NCI-H345 treated with DMSO at 0.1 percent for 48 hours (cell line): ENCODE results near the gene WWOX.

Experiments used
- DNase-seq: peaks from one replicate; lab custom pipeline; 2025; ENCODE audit not compliant: unreplicated experiment; lab: John Stamatoyannopoulos, UW

The WWOX gene

DNA sequence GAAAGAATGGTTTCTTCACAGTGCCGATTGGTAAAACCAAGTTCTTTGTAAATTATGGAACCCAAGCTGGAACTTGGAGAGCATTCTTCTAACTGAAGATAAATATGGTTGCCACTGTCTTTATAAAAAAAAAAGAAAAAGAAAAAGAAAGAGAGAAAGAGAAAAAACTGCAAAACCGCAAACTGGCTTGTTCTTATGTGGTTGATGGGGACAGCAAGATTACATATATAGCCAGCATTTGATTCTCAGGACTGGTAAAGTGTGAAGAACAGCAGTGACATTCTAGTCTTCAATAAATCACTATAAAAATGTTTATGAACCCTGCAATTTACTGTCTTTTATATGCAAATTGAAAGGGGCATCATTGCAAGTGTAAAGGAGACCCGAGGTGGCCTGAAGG is 896.0 kb downstream of the WWOX start:
- no peak for DNase-seq

DNA sequence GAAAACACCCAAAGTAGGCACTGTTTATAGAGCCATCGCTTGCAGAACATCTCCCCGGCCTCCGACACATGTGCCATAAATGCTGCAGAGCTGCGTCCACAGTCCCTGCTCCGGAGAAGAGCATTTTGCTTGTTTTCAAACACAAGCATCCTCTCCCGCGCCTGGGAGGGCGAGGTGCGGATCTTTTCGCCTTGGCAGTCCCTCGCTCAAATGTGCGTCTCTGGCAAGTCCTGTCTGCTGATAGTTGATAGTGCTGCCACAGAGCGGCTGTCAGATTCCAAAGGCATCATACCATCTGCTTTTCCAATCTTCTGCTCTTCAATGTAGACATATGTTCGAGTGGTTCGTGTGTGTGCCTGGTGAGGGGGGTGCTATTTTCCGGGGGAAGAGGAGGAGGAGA is 897.3 kb downstream of the WWOX start:
- DNase-seq = no peak

- DNase-seq = no peak
Measured at GRCh38 chr16:78998879-78999278, 899.4 kb downstream of the WWOX start.

DNA sequence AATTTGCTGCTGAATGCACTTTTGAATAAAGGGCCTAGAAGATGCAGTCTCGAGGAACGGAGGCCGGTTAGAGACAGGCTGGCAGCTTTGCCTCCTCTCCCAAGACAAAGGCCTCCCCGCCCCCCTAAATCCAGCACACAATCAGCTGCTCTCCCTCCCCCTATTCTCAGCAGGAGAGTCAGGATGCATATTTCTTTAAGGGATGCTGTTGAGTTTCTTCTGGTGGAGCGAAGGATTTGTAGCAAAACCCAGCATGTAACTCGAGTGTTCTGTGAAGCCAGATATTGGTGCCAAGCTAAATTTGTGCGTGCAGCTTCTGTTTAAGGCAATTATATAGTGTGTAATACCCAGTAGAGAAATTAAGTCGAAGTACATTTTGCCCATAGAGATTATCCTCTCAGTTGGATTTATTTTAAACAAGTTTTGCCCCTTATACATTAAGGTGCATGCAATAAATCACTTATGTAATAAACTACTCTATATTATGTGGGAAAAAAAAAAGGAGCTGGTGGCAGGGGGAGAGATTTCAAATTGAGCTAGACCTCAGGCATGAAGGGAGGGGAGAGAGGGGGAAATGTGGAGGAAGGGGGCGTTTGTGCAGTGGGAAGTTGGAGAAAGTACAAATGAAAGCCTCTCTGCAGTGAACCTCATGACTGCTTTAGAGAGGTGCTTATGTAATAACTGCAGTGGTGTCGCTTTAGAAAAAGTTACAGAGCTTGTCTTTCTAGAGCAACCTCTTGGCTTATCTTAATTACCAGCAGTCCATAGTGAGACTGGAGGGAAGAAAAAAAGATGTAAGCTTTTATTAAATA is 901.9 kb downstream of the WWOX start:
- no peak for DNase-seq

DNA sequence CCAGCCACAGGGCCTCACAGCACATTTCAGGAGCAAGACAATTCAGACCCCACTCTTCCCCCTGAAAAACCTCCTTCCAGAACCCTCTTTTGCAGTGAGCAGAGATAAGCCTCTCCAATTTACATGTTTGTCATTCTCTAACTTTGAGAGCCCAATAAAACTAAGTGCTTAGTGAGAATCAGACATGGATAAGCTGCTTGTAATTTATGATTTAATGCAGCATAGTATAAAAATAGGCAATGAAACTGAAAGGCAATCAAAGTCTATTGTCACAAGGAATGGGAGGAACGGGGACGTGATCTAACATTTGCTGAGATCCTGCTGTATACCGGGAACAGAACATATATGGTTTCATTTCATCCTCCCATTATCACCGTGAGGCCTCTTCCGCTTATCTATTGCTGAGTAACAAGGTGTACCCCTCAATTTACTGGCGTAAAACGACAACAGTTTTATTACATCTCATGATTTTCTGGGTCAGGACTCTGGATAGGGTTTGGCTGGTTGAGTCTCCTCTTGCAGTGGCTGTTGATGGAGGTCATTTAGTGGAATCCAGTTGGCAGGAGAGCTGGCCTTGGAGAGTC is 903.7 kb downstream of the WWOX start:
- DNase-seq = no peak

GRCh38 chr16:79004309-79004708 is 904.9 kb downstream of the WWOX start:
- DNase-seq = no peak

GRCh38 chr16:79005096-79005495 is 905.6 kb downstream of the WWOX start:
- no peak for DNase-seq

- no peak for DNase-seq
Measured at GRCh38 chr16:79006206-79006605, 906.8 kb downstream of the WWOX start.

GRCh38 chr16:79006765-79007164 is 907.3 kb downstream of the WWOX start:
- no peak for DNase-seq

DNA sequence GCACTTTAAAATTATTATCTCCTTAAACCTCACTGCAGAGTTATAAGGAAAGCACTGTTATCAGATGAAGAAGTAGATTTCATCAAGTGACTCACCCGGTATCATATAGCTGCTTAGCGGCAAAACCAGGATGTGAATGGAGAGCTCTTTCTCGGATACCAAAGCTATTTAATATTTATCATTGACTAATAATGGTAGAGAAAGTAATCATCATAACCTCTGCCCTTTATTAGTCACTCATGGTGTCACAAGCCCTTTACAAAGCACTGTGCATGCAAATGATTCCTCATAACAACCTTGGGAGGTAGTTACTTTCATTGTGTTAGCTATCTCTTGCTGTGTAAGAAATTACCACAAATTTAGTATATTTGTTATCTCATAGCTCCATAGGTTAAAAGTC is 908.2 kb downstream of the WWOX start:
- no peak for DNase-seq

DNA sequence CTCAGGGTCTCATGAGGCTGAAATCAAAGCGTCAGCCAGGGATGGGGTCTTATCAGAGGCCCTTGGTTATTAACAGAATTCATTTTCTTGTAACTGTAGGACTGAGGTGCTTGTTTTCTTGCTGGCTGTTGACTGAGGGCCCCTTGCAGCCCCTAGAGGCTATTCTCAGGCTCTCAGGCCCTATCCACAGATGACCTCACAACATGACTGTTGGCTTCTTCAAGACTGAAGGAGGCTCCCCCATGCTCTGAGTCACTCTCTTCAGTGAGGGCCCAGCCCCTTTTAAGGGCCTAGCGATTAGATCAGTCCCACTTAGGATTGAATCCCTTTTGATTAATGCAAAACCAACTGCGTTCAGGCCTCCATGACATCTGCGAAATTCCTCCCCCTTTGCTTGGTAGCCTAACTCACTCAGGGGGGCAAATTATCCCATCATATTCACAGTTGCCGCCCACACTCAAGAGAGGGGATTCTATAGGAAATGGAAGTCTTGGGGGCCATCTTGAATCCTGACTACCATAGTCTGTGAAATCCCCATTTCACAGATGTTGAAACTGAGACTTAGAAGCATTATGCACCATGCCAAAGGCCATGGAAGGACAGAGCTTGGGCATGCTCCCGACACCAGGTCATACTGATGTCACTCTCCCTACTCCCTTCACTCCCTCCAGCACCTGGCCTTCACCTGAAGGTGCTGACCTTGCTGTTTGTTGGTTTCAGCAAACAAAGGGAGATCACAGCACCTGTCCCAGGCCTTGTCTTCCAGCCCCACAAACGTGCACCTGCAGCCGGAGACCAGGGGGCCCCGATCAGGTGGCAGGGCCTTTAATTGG is 908.8 kb downstream of the WWOX start:
- no peak for DNase-seq

DNA sequence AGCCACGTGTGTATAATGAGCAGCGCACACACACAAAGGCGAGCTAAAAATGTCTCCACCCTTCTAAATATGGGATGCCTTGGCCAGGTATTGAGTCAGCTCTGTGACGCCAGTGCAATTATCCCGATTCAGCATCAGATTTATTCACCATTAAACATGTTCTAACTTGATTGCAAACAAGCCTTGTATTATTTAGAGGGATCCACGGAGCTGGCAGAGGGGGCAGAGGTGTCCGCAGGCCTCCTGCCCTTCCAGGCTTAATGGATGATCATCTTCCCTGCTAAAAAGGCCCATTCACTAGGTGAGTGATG is 909.4 kb downstream of the WWOX start:
- peak; percentile 64 for DNase-seq

DNA sequence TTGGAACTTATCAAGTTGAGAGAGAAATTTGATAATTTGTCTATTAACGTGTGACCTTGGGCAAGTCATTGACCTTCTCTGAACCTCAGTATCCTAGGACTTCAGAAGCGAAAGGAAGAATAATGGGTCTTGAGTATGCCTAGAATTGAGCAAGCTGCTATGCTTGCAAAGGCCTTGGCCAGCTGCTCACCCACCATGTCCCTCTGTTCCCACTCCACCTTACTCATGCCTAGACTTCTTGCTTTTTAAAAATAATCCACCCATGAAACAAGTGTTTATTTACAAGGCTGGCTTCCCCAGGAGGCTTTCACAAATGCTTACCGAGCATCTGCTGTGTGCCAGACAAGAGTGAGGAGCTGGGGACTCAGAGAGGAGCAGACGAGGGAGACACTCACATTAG is 910.4 kb downstream of the WWOX start:
- DNase-seq = peak; percentile 67

GRCh38 chr16:79011282-79011681 is 911.8 kb downstream of the WWOX start:
- DNase-seq = no peak

- DNase-seq = no peak
Measured at GRCh38 chr16:79012671-79013434, 913.4 kb downstream of the WWOX start.

DNA sequence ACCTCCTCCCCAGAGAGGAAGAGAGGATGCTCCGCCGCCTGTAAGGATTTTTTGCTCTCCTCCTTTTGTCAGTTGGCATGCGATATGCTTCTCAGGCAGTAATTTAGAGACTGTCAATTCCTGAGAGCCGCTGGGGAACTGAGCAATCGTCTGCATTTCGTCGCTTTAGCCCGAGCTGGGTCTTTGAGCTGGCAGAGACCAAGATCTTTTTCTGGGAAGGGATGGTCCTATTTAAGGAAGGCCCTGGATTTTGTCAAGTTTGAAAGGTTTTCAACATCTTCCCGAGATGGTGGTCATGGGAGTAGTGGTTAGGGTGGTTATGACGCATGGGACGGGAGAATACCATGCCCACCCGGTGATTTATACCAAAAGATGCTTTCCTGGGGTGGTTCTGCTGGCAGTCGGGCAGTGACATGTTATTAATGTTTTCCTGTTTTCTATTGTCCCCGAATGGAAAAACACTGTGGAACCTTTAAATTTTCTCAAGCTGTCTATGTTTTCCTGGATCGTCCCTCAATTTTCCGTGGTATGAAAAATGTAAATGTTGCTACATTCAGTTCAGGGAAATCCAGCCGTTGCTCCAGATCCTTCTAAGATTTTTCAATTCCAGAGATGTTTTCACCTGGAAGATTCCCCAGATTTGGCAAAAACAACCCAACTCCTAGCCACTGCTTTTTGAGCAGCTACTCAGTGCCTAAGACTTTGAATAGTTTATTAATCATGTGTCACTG is 914.6 kb downstream of the WWOX start:
- no peak for DNase-seq

DNA sequence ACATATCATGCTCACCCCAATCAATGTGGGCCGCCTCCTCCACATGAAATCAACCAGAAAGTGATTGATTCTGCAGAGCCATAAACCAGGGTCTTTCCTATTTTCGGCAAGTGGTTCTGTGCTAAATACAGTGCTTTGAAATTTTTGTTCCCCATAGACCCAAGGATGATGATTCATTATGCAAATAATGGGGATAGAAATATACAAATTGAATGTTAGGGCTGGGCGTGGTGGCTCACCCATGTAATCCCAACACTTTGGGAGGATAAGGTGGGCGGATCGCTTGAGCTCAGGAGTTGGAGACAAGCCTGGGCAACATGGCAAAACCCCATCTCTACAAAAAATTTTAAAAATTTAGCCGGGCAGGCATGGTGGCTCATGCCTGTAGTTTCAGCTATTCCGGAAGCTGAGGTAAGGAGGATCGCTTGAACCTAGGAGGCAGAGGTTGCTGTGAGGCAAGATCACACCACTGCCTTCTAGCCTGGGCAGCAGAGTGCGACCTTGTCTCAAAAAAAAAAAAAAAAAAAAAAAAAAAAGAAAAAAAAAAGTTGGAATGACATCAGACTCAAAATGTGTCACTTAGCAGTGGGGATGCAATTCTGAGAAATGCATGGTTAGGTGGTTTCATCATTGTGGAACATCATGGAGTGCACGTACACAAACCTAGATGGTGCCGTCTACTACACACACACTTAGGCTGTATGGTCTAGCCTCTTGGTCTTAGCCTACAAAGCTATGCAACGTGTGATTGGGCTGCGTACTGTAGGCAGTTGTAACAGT is 919.4 kb downstream of the WWOX start:
- no peak for DNase-seq

- DNase-seq = no peak
Measured at GRCh38 chr16:79019431-79019830, 920.0 kb downstream of the WWOX start.

DNA sequence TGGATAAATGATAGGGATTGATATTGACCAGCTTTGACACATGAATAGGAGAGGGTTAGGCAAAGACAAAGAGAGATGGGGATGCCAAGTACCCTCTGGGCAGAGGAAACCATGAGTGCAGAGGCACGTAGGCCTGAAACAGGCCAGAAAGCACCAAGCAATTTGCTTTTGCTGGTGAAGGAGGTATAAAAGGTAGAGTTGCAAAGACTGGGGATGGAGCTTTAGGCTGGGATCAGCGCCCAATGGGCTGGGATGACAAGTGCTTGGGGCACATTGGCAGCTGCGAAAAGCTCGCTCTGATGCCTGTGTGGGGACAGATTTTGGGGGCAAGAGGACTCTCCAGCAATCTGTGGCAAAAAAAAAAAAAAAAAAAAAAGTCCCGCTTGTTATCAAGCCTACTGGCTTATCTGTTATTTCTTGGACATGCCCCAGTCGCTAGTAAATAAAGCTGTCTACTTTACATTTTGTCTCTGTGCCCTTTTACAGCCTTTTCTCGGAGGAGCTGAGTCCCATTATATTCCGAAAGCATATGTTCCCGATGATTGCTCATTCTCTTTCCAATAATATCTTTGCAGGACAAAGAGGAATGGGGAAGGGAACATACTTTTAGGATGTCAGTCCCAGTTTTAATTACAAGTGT is 922.7 kb downstream of the WWOX start:
- DNase-seq = no peak
